ENCODE data around the gene PHGDH.

Gene PHGDH

GRCh38 chr1:119732465-119733168, 20.9 kb downstream of the PHGDH start:
- no peak for DNase-seq

DNA sequence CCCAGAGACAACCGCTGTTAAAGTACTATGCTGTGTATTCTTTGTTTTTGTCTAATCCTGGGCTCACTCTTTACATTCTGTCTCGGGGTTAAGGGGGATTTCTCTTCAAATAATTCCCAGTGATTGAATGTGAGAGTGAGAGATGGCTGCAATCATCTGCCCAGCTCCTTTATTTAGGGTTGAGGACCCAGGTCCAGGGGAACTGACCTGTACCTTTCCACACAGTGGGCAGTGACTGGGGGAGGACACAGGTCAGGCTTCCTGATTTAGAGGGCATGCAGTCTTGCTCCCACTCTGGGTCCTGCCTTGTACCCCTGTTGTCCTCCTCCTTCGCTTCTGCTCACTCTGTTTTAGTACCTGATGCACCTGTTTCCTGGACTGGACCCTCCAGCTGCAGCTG, 22.0 kb downstream of the PHGDH start:
- no peak for DNase-seq

- no peak for DNase-seq
Observed at GRCh38 chr1:119735217-119735616, 23.5 kb downstream of the PHGDH start.

GRCh38 chr1:119736649-119737039, 24.9 kb downstream of the PHGDH start:
- DNase-seq: no peak

- DNase-seq: peak; percentile 8
Observed at GRCh38 chr1:119737040-119737682, 25.4 kb downstream of the PHGDH start.

DNA sequence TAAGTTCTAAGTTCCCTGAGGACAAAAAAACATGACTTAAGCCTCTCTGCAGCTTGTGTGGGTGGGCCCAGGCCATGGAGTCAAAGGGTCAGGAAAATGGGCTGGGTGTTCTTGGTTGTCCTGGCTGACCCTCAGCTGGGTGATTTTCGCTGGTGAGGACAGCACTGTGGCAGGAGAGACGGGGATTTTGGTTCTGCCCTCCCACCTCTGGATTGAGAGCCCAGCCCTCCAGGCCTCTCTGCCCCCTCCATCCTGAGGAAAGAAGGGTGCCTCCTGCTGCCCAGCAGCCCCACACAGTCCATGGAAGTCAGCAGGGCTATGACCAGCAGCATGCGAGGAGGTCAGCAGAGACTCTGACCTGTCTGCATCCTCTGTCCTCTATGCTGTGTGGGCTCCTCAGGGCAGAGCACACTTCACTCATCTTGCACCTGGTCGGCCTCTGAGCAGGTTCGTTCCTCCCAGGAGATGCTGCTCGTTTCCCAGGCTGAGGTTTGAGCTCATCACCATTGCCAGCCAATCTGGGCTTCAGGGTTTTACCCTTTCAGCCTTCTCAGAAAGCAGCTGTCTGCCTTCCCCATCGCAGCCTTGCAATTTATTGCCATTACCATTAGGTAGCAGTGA, 26.5 kb downstream of the PHGDH start:
- no peak for DNase-seq

DNA sequence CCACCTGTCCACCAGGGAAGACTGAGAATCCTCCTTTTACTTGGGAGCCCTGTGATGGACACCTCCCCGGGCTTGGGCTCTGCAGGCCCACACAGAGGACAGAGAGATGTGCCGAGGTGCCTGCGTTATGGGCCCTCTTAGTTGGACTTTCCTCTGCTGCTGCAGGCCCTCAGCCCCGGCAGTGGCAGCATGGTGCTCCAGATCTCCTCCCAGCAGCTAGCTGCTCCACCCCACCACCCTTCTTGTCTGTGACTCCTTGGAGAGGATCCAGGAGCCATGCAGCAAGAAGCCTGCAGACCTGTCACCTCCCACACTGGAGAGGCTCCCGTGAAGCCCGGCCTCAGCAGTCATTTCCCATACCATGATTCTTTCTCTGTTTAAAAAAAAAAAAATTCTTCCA, 27.4 kb downstream of the PHGDH start:
- no peak for DNase-seq

DNA sequence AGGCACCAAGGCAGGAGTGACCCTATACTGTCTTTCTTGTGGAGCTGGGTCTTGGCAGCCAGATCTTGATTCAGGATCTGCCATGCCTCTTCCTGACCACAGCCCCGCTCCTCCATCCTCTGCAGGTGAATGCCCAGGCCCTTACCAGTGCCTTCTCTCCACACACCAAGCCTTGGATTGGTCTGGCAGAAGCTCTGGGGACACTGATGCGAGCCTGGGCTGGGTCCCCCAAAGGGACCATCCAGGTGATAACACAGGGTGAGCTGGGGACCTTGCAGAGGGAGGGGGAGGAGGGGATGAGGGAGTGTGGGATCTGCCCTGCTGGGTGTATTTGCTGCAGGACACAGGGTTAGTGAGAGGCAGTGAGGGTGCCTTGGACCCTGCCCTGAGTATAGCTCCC, 28.5 kb downstream of the PHGDH start:
- no peak for DNase-seq

GRCh38 chr1:119740896-119741780, 29.4 kb downstream of the PHGDH start:
- DNase-seq: no peak

DNA sequence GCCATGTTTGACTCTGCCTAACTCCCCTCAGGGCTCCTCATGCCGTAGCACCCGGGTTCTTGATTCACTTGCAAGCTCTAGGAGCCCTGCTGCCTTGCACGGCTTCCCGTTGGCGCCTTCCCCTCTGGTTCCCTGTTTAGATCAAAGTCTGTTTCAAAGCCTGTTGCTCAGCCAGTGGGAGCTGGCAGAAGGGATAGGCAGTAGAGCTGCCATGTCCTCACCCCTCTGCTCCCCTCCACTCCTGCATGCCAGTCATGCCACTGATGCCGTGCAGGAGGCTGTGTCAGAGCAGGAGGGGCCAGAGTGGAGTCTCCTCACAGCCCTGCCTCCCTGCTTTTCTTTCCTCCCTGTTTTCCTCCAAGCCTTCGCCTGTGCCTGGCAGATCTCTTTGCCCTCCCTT, 30.5 kb downstream of the PHGDH start:
- no peak for DNase-seq

DNA sequence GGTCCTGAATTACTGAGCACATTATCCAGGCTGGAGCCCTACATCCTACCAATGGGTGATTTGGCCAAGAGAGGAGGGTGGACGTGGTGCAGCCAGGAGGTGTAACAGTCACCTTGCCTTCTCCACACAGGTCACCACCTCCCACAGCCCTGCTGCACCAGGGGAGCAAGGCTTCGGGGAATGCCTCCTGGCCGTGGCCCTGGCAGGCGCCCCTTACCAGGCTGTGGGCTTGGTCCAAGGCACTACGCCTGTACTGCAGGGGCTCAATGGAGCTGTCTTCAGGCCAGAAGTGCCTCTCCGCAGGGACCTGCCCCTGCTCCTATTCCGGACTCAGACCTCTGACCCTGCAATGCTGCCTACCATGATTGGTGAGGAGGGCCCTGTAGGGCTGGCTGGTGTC, 30.9 kb downstream of the PHGDH start:
- DNase-seq: no peak

- no peak for DNase-seq
Observed at GRCh38 chr1:119743308-119743707, 31.6 kb downstream of the PHGDH start.

DNA sequence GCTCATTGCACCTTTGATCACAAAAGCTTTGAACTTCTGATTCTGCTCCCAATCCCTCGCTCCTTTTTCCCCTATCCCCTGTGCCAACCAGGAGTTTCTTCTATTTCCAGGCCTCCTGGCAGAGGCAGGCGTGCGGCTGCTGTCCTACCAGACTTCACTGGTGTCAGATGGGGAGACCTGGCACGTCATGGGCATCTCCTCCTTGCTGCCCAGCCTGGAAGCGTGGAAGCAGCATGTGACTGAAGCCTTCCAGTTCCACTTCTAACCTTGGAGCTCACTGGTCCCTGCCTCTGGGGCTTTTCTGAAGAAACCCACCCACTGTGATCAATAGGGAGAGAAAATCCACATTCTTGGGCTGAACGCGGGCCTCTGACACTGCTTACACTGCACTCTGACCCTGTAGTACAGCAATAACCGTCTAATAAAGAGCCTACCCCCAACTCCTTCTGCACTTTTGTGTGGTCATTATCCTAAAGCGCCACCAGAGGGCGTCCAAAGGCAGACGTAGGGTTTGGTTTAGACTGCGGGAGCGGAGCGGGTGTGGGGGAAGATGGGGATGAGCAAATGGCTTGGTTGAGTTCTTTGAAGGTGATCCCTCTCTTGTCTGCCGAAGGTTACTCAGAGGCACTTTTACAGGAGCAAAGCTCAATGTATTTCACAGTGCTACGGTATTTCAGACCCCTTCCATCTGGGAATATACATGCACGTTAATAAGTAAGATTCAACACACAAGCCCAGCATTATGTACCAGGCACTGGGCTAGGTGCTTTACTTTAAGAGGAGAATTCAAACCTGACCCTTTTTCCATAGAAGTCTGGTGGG, 32.3 kb downstream of the PHGDH start:
- peak; percentile 90 for DNase-seq

- DNase-seq: no peak
Observed at GRCh38 chr1:119744598-119744942, 32.8 kb downstream of the PHGDH start.

GRCh38 chr1:119745034-119745433, 33.3 kb downstream of the PHGDH start:
- no peak for DNase-seq

GRCh38 chr1:119747451-119747850, 35.7 kb downstream of the PHGDH start:
- peak; percentile 65 for DNase-seq

GRCh38 chr1:119748040-119748439, 36.3 kb downstream of the PHGDH start:
- no peak for DNase-seq

GRCh38 chr1:119752592-119752991, 40.9 kb downstream of the PHGDH start:
- no peak for DNase-seq

DNA sequence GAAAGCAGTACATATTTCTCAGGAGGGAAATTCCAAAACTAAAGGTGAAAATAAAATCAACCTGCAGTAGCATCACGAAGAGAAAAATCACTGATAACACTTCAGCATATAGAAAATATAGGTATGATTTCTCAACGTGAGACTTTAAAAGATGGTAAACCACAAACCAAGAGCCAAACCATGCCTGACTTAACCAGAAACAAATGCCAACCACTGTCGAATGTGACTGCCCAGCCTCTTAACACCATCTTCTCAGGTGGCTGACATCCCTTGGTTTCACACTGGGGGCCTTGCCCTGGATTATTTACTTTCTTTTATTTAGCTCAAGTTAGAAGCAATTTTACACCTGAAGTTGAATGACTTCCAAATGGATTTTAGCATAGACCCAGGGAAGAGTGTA, 46.9 kb downstream of the PHGDH start:
- no peak for DNase-seq

DNA sequence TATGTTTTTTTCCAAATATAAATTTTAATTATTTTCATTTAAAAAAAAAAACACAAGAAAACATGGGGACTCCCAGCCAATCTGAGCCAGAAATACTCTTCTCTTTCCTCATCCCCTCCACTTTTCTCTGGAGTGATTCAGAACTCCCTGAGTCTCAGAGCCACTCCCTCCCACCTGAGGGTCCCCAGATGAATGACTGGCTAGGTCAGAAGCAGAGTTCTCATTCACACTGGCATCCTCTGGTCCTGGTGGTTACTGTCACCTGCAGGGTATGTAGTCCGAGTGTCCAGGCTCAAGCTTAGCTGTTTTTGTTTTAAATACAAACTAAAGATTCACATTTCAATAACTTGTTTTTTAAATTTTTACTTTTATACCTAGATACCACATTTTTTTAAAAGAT, 50.7 kb downstream of the PHGDH start:
- DNase-seq: no peak

- DNase-seq: no peak
Observed at GRCh38 chr1:119762953-119763352, 51.2 kb downstream of the PHGDH start.

DNA sequence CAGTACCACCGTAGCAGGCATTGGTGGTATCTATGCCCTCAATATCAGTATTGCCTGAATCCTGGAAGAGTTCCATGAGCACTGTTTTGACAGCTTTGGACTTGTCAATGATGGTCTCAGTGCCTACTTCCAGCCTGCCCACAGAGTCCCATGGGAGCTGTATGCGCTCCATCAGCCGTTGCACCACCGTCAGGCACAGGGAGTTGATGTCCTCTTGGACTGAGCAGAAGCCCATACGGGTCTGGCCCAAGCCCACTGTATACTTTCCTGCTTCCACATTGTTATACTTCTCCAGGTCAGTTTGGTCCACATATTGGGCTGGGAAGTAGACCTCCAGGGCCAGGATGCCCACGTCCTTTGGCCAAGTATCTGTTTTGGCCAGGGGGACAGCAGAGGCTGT, 52.5 kb downstream of the PHGDH start:
- no peak for DNase-seq

DNA sequence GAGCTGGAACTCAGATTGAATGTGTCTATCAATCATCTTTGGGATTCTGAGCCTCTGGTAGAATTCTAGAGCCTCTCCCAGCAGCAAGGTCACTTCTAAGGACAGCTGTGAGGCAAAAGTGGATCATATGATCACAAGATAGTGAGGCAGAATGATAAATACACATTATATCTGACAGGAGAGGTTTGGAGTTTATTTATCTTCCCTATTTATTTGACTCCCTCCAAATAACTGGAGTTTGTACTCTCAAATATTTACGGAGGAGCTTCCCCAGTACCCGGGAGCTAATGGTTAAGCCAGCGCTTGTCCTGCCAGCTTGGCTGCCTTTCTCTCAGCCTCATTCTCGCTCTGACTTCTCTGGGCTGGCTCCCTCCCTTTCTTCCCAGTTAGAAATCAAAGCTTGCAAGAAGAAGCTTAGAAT, 54.6 kb downstream of the PHGDH start:
- no peak for DNase-seq
